SKM-1 (cell line): ENCODE data around the gene TP63.

Experiments
- DNase-seq: peaks from one replicate; lab custom pipeline; 2025; ENCODE audit not compliant: unreplicated experiment; lab: John Stamatoyannopoulos, UW

Gene TP63

GRCh38 chr3:189908646-189909045, 277.5 kb downstream of the TP63 start:
- DNase-seq = no peak

GRCh38 chr3:189909139-189909538, 277.9 kb downstream of the TP63 start:
- no peak for DNase-seq

- no peak for DNase-seq
These were observed 278.4 kb downstream of the TP63 start for GRCh38 chr3:189909573-189909972.

- no peak for DNase-seq
These were observed 279.8 kb downstream of the TP63 start for GRCh38 chr3:189911001-189911400.

GRCh38 chr3:189914799-189915198, 283.6 kb downstream of the TP63 start:
- DNase-seq = peak; percentile 40

- no peak for DNase-seq
These were observed 290.6 kb downstream of the TP63 start for GRCh38 chr3:189921770-189922169.

- no peak for DNase-seq
These were observed 297.0 kb downstream of the TP63 start for GRCh38 chr3:189927975-189928895.

GRCh38 chr3:189936201-189936945, 305.2 kb downstream of the TP63 start:
- DNase-seq = no peak

- no peak for DNase-seq
These were observed 306.3 kb downstream of the TP63 start for GRCh38 chr3:189937302-189938127.

- no peak for DNase-seq
These were observed 309.9 kb downstream of the TP63 start for GRCh38 chr3:189941125-189941524.

- no peak for DNase-seq
These were observed 310.5 kb downstream of the TP63 start for GRCh38 chr3:189941679-189942078.

GRCh38 chr3:189942948-189943347, 311.8 kb downstream of the TP63 start:
- DNase-seq = no peak

GRCh38 chr3:189944285-189945145, 313.3 kb downstream of the TP63 start:
- no peak for DNase-seq

- no peak for DNase-seq
These were observed 314.9 kb downstream of the TP63 start for GRCh38 chr3:189945935-189946709.
